A673 (cell line): Measurements from ENCODE around the gene VWDE. TPM values are rescaled to one million over a fixed set of nuclear protein-coding genes. Genes with fewer than 3 reads are reported as not detected.

Source experiments
- BruUV-seq: library from RNA; stranded (reverse); fragments of 400-500 nt; replicated peaks from 2 replicates; lab custom pipeline; 2021; lab: Mats Ljungman, UMichigan
- CTCF ChIA-PET: fragments of 300-600 bp; sonication (Branson Sonifier 250); formaldehyde crosslinking; loops from one replicate; lab custom pipeline; 2022; ENCODE audit warnings: antibody characterized with exemption; lab: Charles Lee
- POLR2A ChIA-PET: fragments of 300-600 bp; sonication (Branson Sonifier 250); formaldehyde crosslinking; loops from one replicate; lab custom pipeline; 2022; ENCODE audit warnings: antibody characterized with exemption; ENCODE audit not compliant: low non-redundant PET; lab: Charles Lee
- DNase-seq: peaks from one replicate; pipeline ENCODE4 v3.0.0-alpha.2; 2015; ENCODE audit warnings: low spot score
- H3K27ac ChIP-seq: fragments of 200-600 bp; sonication (generic); 2 replicates; pipeline ENCODE4 v1.5.1; 2016; ENCODE audit warnings: mixed run types, low read depth, mild to moderate bottlenecking, mixed read lengths, antibody characterized with exemption, low read length; ENCODE audit not compliant: poor library complexity, severe bottlenecking
- H3K27me3 ChIP-seq: fragments of 200-600 bp; sonication (generic); replicated peaks from 2 replicates; pipeline ENCODE4 v1.6.1; 2017; ENCODE audit warnings: mixed run types, low read depth, mild to moderate bottlenecking, mixed read lengths, antibody characterized with exemption, low read length; ENCODE audit not compliant: insufficient read depth, poor library complexity
- H3K36me3 ChIP-seq: fragments of 200-600 bp; sonication (generic); 2 replicates; pipeline ENCODE4 v1.6.1; 2016; ENCODE audit warnings: mixed run types, mild to moderate bottlenecking, mixed read lengths, antibody characterized with exemption, low read length; ENCODE audit not compliant: insufficient read depth, poor library complexity, severe bottlenecking
- H3K4me1 ChIP-seq: fragments of 200-600 bp; sonication (generic); 2 replicates; pipeline ENCODE4 v1.6.1; 2017; ENCODE audit warnings: mixed run types, mild to moderate bottlenecking, mixed read lengths, antibody characterized with exemption, low read length; ENCODE audit not compliant: insufficient read depth, poor library complexity, severe bottlenecking
- H3K4me3 ChIP-seq: fragments of 200-600 bp; sonication (generic); 2 replicates; pipeline ENCODE4 v1.5.1; 2016; ENCODE audit warnings: low read depth, mixed run types, mild to moderate bottlenecking, mixed read lengths, low read length; ENCODE audit not compliant: poor library complexity, severe bottlenecking
- H3K9me3 ChIP-seq: fragments of 200-600 bp; sonication (generic); 2 replicates; pipeline ENCODE4 v1.6.1; 2016; ENCODE audit warnings: mixed run types, low read depth, mild to moderate bottlenecking, mixed read lengths, antibody characterized with exemption, low read length; ENCODE audit not compliant: poor library complexity, severe bottlenecking
- CTCF ChIP-seq: fragments of 300-800, 200-600 bp; sonication (generic); conservative IDR thresholded peaks from 2 replicates; pipeline ENCODE4 v1.5.1; 2017; ENCODE audit warnings: low read depth, mild to moderate bottlenecking, antibody characterized with exemption, low read length, moderate library complexity, mixed read lengths
- EZH2 ChIP-seq: fragments of 200-600 bp; sonication (generic); IDR thresholded peaks from 2 replicates; pipeline ENCODE4 v1.6.1; 2017; ENCODE audit warnings: borderline replicate concordance, low read depth, mild to moderate bottlenecking, mixed read lengths, antibody characterized with exemption, low read length; ENCODE audit not compliant: poor library complexity, severe bottlenecking
- intact Hi-C: fragments of 100-400 bp; cut with micrococcal nuclease; formaldehyde crosslinking; loops from one replicate; pipeline ENCODE4 v1.10.0; 2022; ENCODE audit not compliant: unreplicated experiment
- total RNA-seq: library from RNA; stranded (reverse); gene quantifications from 2 replicates; pipeline ENCODE4 v1.2.3, GENCODE V29; 2021

VWDE gene
- total RNA-seq, 1 experiment from 2014 or later, result 0.32 TPM

DNA sequence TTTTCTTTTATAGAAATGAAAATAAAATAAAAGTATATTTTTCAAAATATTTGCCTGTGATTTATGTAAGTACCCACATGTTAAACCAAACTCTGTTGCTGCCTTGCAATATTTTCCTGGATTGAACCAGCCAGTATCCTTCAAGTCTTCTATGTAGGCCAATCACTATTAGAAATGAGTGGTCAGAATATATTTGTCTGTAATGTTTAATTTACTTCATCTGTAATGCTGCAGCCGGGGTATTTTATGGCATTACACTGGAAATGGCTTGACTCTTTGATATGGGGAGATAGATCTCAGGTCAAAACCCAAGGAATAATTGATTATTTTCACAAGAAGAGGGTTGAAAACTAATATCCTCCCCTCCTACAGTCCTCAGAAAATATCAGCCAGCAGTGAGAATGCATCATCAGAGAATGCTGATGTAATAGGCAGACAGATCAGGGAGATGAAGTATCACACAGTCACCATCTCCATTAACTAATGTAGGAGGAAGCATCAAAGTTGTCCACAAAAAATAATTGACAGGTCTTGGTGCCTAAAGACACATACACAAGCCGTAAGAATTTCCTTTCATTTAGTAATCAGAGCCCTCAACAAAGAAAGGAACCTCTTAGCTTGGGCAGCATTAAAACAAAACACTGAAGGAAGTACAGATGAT, 82.5 kb downstream of the VWDE start:
- Histone ChIP-seq H3K27ac (no peak overlapping the region), H3K9me3 (no peaks in the 10 kb centered on the region), H3K4me1 (no peaks in the 10 kb centered on the region), H3K36me3 (no peaks in the 10 kb centered on the region), H3K4me3 (no peak overlapping the region), H3K27me3 (no peaks in the 10 kb centered on the region)
- BruUV-seq, result no TSS peak
- ChIA-PET CTCF (no interaction called here), POLR2A (no interaction called here)
- no peak for TF ChIP-seq CTCF
- no peak for TF ChIP-seq EZH2
- intact Hi-C loops, result loop anchor here (5.0 kb wide), 1 partner anchor 894 kb away; no protein-coding TSS in a partner anchor
- DNase-seq, result no peak

- intact Hi-C loops, result loop anchor here (5.0 kb wide), 1 partner anchor 893 kb away; no protein-coding TSS in a partner anchor
Observed at GRCh38 chr7:12320241-12320986, 83.3 kb downstream of the VWDE start.

GRCh38 chr7:12317675-12318074, 86.0 kb downstream of the VWDE start:
- Histone ChIP-seq H3K9me3 (no peaks in the 10 kb centered on the region), H3K36me3 (no peaks in the 10 kb centered on the region), H3K4me3 (no peak overlapping the region), H3K4me1 (no peaks in the 10 kb centered on the region), H3K27me3 (no peaks in the 10 kb centered on the region), H3K27ac (no peak overlapping the region)
- no peak for TF ChIP-seq EZH2
- no peak for TF ChIP-seq CTCF
- DNase-seq, result no peak
- intact Hi-C loops, result no loop called here
- ChIA-PET POLR2A (no interaction called here), CTCF (no interaction called here)
- no TSS peak for BruUV-seq

More at GRCh38 chr7:12320241-12320986, 83.3 kb downstream of the VWDE start:
- BruUV-seq, result no TSS peak
- Histone ChIP-seq H3K27me3 (no peaks in the 10 kb centered on the region), H3K9me3 (no peaks in the 10 kb centered on the region), H3K4me3 (no peak overlapping the region), H3K27ac (no peak overlapping the region), H3K4me1 (no peaks in the 10 kb centered on the region), H3K36me3 (no peaks in the 10 kb centered on the region)
- DNase-seq, result no peak
- ChIA-PET CTCF (no interaction called here), POLR2A (no interaction called here)
- no peak for TF ChIP-seq CTCF
- TF ChIP-seq EZH2, result no peak
